OCI-LY3 (cell line): Measurements from ENCODE around the gene ZNF385C.

ENCODE experiments used
- EZH2phosphoT487 ChIP-seq: fragments of 200-600 bp; shearing (Covaris generic); IDR thresholded peaks from 2 replicates; pipeline ENCODE4 v1.6.1; 2018; ENCODE audit warnings: antibody characterized with exemption, mixed run types, low read depth
- TF ChIP-seq, protein P1 (sequence below): fragments of 200-600, 300-600 bp; sonication (generic); IDR thresholded peaks from 2 replicates; pipeline ENCODE4 v1.5.1; 2014; ENCODE audit warnings: antibody characterized with exemption, low read length, low read depth

DNA sequence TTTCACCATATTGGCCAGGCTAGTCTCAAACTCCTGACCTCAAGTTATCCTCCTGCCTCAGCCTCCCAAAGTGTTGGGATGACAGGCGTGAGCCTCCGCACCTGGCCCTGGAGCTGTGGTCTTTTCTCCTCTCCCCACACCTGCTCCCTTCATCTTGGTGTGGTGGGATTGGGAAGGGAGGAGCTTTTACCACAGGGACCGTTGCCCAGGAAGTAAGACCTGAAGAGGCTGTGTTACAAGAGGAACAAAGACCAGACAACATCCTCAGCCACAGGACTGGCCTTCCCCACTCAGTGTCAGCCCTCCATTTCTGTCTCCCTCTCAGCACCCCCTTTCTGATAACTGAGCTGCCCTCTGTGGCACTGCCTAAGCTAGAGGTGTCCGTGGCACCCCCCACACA, 38.5 kb downstream of the ZNF385C start:
- TF ChIP-seq, protein P1, sequence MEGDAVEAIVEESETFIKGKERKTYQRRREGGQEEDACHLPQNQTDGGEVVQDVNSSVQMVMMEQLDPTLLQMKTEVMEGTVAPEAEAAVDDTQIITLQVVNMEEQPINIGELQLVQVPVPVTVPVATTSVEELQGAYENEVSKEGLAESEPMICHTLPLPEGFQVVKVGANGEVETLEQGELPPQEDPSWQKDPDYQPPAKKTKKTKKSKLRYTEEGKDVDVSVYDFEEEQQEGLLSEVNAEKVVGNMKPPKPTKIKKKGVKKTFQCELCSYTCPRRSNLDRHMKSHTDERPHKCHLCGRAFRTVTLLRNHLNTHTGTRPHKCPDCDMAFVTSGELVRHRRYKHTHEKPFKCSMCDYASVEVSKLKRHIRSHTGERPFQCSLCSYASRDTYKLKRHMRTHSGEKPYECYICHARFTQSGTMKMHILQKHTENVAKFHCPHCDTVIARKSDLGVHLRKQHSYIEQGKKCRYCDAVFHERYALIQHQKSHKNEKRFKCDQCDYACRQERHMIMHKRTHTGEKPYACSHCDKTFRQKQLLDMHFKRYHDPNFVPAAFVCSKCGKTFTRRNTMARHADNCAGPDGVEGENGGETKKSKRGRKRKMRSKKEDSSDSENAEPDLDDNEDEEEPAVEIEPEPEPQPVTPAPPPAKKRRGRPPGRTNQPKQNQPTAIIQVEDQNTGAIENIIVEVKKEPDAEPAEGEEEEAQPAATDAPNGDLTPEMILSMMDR, result no peak
- TF ChIP-seq EZH2phosphoT487, result no peak
